K562 (cell line): ENCODE data around the gene MRPL27. TPM values are rescaled to one million over a fixed set of nuclear protein-coding genes. Genes with fewer than 3 reads are reported as not detected.
A peak's percentile ranks its signal among the peaks of the same experiment; 100 is the strongest.

ENCODE experiments used
- ATAC-seq: fragments of 200-7000 bp; cut with Tn5 transposase; 3 replicates; pipeline ENCODE4 v1.9.1; 2020; ENCODE audit warnings: moderate library complexity
- BruUV-seq: library from RNA; stranded (reverse); fragments of 400-500 nt; replicated peaks from 2 replicates; lab custom pipeline; 2021; lab: Mats Ljungman, UMichigan
- CTCF ChIA-PET: fragments of 300-600 bp; formaldehyde crosslinking; extraction: SDS; loops from one replicate; lab custom pipeline; 2021; ENCODE audit warnings: low intra/inter-chr PET ratio; lab: Yijun Ruan, JAX
- POLR2A ChIA-PET: fragments of 300-600, 350-650 bp; sonication (Branson Sonifier 250); formaldehyde crosslinking; extraction: SDS; loops from one replicate; lab custom pipeline; 2021; ENCODE audit warnings: antibody characterized with exemption, inconsistent platforms; lab: Yijun Ruan, JAX
- DNase-seq, 4 experiments: peaks; one replicate each; pipeline versions ENCODE4 v3.0.0 to v3.0.0-alpha.2; 2011 to 2018; ENCODE audit warnings: low spot score in 3 of 4, mixed read lengths in 3 of 4; ENCODE audit errors: extremely low read depth in 1 of 4
- FAIRE-seq: peaks from 2 replicates; lab custom pipeline; 2011; peaks lifted over from hg19 to GRCh38; lab: Jason Lieb, UNC
- H2AFZ ChIP-seq: 2 replicates; pipeline ENCODE4 v1.6.0; 2011; ENCODE audit warnings: low read depth, low read length, control low read depth, inconsistent platforms
- H3K27ac ChIP-seq: fragments of 200-600 bp; 3 replicates; pipeline ENCODE4 v1.8.0; 2011; ENCODE audit warnings: low read depth, mild to moderate bottlenecking, control low read depth, inconsistent platforms, low read length, moderate library complexity, mixed read lengths; ENCODE audit errors: extremely low read depth
- H3K27me3 ChIP-seq, 2 experiments: fragments of 300-600 bp in 1 of 2; 2 replicates in 1 of 2; 3 replicates in 1 of 2; pipeline versions ENCODE4 v1.6.0 to v1.8.0; 2011; ENCODE audit warnings: inconsistent platforms in 2 of 2, low read length in 2 of 2, mild to moderate bottlenecking in 1 of 2, mixed read lengths in 1 of 2, moderate library complexity in 1 of 2; ENCODE audit not compliant: control insufficient read depth in 2 of 2, insufficient read depth in 2 of 2
- H3K36me3 ChIP-seq: fragments of 300-600 bp; 3 replicates; pipeline ENCODE4 v1.8.0; 2011; ENCODE audit warnings: mild to moderate bottlenecking, low read length, inconsistent platforms; ENCODE audit not compliant: control insufficient read depth, insufficient read depth
- H3K4me1 ChIP-seq, 2 experiments: fragments of 200-600 bp in 1 of 2; replicated peaks in 1 of 2; 2 replicates in 1 of 2; 3 replicates in 1 of 2; pipeline versions ENCODE4 v1.5.1 to v1.8.0; 2011; ENCODE audit warnings: inconsistent platforms in 2 of 2, low read length in 2 of 2, mild to moderate bottlenecking in 1 of 2, mixed read lengths in 1 of 2, moderate library complexity in 1 of 2; ENCODE audit not compliant: control insufficient read depth in 2 of 2, insufficient read depth in 2 of 2
- H3K4me2 ChIP-seq: 2 replicates; pipeline ENCODE4 v1.6.1; 2011; ENCODE audit warnings: low read length, control low read depth, inconsistent platforms, mixed read lengths; ENCODE audit not compliant: insufficient read depth
- H3K4me3 ChIP-seq: fragments of 200-600 bp; sonication (generic), shearing (Covaris generic); 2 replicates; pipeline ENCODE4 v1.5.1; 2016; ENCODE audit warnings: control low read depth, inconsistent platforms
- H3K79me2 ChIP-seq: fragments of 200-600 bp; 3 replicates; pipeline ENCODE4 v1.8.0; 2011; ENCODE audit warnings: low read length, inconsistent platforms; ENCODE audit not compliant: control insufficient read depth, insufficient read depth
- H3K9ac ChIP-seq, 2 experiments: 2 replicates each; pipeline versions ENCODE4 v1.6.0 to v1.6.1; 2011; ENCODE audit warnings: low read depth in 2 of 2, low read length in 2 of 2, control low read depth in 1 of 2, inconsistent platforms in 1 of 2, mild to moderate bottlenecking in 1 of 2, mixed read lengths in 1 of 2; ENCODE audit not compliant: insufficient read depth in 1 of 2
- H3K9me1 ChIP-seq: one replicate; pipeline ENCODE4 v1.6.0; 2011; ENCODE audit warnings: inconsistent platforms, mild to moderate bottlenecking, low read length, moderate library complexity; ENCODE audit not compliant: control insufficient read depth, insufficient read depth
- H3K9me3 ChIP-seq: replicated peaks from 2 replicates; pipeline ENCODE4 v1.5.1; 2011; ENCODE audit warnings: low read depth, low read length, inconsistent platforms; ENCODE audit not compliant: control insufficient read depth, insufficient read depth
- H4K20me1 ChIP-seq: replicated peaks from 2 replicates; pipeline ENCODE4 v1.6.1; 2011; ENCODE audit warnings: low read length, inconsistent platforms, mixed read lengths; ENCODE audit not compliant: control insufficient read depth, insufficient read depth
- ARNT ChIP-seq, 2 experiments: fragments of 450-650 bp; IDR thresholded peaks; 2 replicates each; pipeline ENCODE4 v1.6.1; 2016; ENCODE audit warnings: mild to moderate bottlenecking in 1 of 2
- BCOR ChIP-seq: fragments of 450-650 bp; IDR thresholded peaks from 2 replicates; pipeline ENCODE4 v1.6.1; 2016
- CAMTA2 ChIP-seq: fragments of 250-450 bp; sonication (Bioruptor Pico); conservative IDR thresholded peaks from 2 replicates; pipeline ENCODE4 v1.5.1; 2022
- CBX8 ChIP-seq: fragments of 200-600 bp; sonication (generic); IDR thresholded peaks from 2 replicates; pipeline ENCODE4 v1.6.1; 2012; ENCODE audit warnings: borderline replicate concordance, mixed run types, low read depth, mild to moderate bottlenecking, moderate library complexity, mixed read lengths, low read length, control low read depth, inconsistent platforms; ENCODE audit not compliant: poor library complexity, severe bottlenecking; ENCODE audit errors: extremely low read depth
- CCNT2 ChIP-seq: IDR thresholded peaks from 2 replicates; pipeline ENCODE4 v1.6.1; 2011; ENCODE audit warnings: borderline replicate concordance, low read depth, mild to moderate bottlenecking, moderate library complexity, mixed read lengths, low read length; ENCODE audit not compliant: insufficient read length; ENCODE audit errors: extremely low read depth
- CTCFL ChIP-seq: IDR thresholded peaks from 2 replicates; pipeline ENCODE4 v1.6.1; 2011; ENCODE audit warnings: borderline replicate concordance, low read depth, mild to moderate bottlenecking, moderate library complexity, low read length; ENCODE audit not compliant: insufficient read depth, poor library complexity, severe bottlenecking
- DEAF1 ChIP-seq: fragments of 450-650 bp; formaldehyde crosslinking; IDR thresholded peaks from 2 replicates; pipeline ENCODE4 v1.4.0; 2020; ENCODE audit warnings: mild to moderate bottlenecking, moderate library complexity
- ESRRA ChIP-seq: fragments of 450-650 bp; IDR thresholded peaks from 2 replicates; pipeline ENCODE4 v1.6.1; 2014; ENCODE audit warnings: low read depth, mild to moderate bottlenecking, moderate library complexity, borderline replicate concordance
- MTA3 ChIP-seq: fragments of 450-650 bp; formaldehyde crosslinking; IDR thresholded peaks from 2 replicates; pipeline ENCODE4 v1.6.1; 2017; ENCODE audit warnings: mild to moderate bottlenecking, borderline replicate concordance
- POLR2AphosphoS2 ChIP-seq: IDR thresholded peaks from 2 replicates; pipeline ENCODE4 v1.6.1; 2012; ENCODE audit warnings: low read length, improper control_type of control experiment
- POLR3G ChIP-seq: IDR thresholded peaks from 2 replicates; pipeline ENCODE4 v1.6.1; 2011; ENCODE audit not compliant: insufficient read length, insufficient replicate concordance; ENCODE audit errors: extremely low read depth
- RBM39 ChIP-seq: fragments of 200-400 bp; formaldehyde crosslinking; optimal IDR thresholded peaks from 2 replicates; pipeline ENCODE3; 2018; ENCODE audit warnings: low read depth, low read length
- SRSF3 ChIP-seq: fragments of 200-400 bp; formaldehyde crosslinking; IDR thresholded peaks from 2 replicates; pipeline ENCODE4 v1.6.1; 2016; ENCODE audit warnings: mild to moderate bottlenecking, low read length, moderate library complexity; ENCODE audit not compliant: insufficient read depth
- TCFL5 ChIP-seq: fragments of 250-450 bp; sonication (Bioruptor Pico); conservative IDR thresholded peaks from 2 replicates; pipeline ENCODE4 v1.6.1; 2021; ENCODE audit warnings: mild to moderate bottlenecking, moderate library complexity, matching md5 sums
- ZNF217 ChIP-seq: sonication (generic); formaldehyde crosslinking; IDR thresholded peaks from 2 replicates; pipeline ENCODE4 v1.8.0; 2022; ENCODE audit warnings: mild to moderate bottlenecking, missing genetic modification reagents
- ZNF583 ChIP-seq: fragments of 250-450 bp; sonication (Bioruptor Pico); IDR thresholded peaks from 2 replicates; pipeline ENCODE4 v1.4.0; 2020
- WGBS: fragments of 100-300 bp; shearing (Covaris generic); methylation state at CpG from one replicate; pipeline ENCODE4 v1.1.6; 2016; ENCODE audit warnings: low coverage, mixed read lengths; ENCODE audit not compliant: insufficient coverage; ENCODE audit errors: missing lambda C conversion rate; 5-methylcytosine and 5-hydroxymethylcytosine counted together
- in situ Hi-C: fragments of 300-500 bp; cut with MboI; formaldehyde crosslinking; loops from 4 replicates; pipeline ENCODE4 v1.15.0; 2018; ENCODE audit warnings: inconsistent platforms, mixed read lengths
- intact Hi-C: fragments of 100-400 bp; cut with micrococcal nuclease; formaldehyde crosslinking; loops from 2 replicates; pipeline ENCODE4 v1.14.2; 2022
- polyA plus RNA-seq, 8 experiments: library from polyadenylated mRNA; depleted of rRNA in 4 of 8; stranded (reverse) in 5 of 8; unstranded in 3 of 8; fragments of >200 nt; fragmentation: Nextera tagmentation in 2 of 8; fragmentation: Illumina TruSeq in 1 of 8; extraction: Ambion mirVana in 2 of 8; extraction: Trizol in 1 of 8; gene quantifications; 2 replicates each; pipeline versions ENCODE4 v1.2.1 to v1.2.3, GENCODE V29; 2011 to 2014; ENCODE audit warnings: inconsistent platforms in 1 of 8, missing spikeins in 1 of 8
- total RNA-seq, 7 experiments: library from RNA; depleted of rRNA in 6 of 7; stranded (reverse); fragments of >200 nt in 6 of 7; fragmentation: Illumina TruSeq in 2 of 7; extraction: Trizol in 2 of 7; gene quantifications; 2 replicates each; pipeline versions ENCODE4 v1.2.1 to v1.2.3, GENCODE V29; 2011 to 2021; ENCODE audit warnings: low replicate concordance in 1 of 7

MRPL27 gene
- total and polyA plus RNA-seq, 9 of the 15 experiments (the other 6 are each of a cell fraction or from before 2014, with no cell fraction given), result 96.3 to 401 (median 142) TPM

DNA sequence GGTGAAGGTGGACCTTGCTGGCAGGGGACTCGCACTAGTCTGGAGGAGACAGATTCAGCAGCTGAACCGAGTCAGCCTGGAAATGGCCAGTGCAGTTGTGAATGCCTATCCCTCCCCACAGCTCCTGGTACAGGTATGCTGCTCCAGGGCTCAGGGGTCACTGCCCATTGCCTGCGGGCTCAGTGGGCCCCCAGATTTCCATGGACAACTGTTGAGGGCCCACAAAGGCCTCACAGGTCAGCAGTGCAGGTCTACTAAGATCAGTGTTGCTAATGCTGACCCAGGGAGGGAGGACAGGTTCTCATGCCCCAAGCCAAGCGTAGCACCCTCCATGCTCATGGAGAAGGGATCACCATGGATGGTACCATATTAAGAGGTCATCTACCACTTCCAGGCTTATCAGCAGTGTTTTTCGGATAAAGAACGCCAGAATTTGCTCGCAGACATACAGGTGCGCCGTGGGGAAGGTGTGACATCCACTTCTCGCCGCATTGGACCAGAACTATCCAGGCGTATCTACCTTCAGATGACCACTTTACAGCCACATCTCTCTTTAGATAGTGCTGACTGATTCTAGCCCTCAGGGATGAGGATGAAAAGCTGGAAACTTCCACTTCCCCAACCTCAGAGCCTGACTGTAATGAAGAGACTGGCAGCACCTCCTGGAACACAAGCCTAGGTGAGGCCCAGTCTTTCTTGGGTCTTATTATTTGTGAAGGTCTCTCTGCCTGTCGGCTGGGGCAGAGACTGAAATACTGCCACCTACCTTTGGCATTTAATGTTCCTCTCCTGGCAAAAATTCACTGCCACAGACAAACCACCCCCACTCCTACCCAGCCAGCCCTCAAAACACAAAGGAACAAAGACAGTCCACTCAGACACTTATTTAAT, 7.6 kb upstream of the MRPL27 start:
- Histone ChIP-seq H4K20me1 (no peaks in the 10 kb centered on the region), H3K4me3 (no peak overlapping the region), H3K4me1 (peaks cover 0 to 4% of the 10 kb centered on the region in 2 experiments; a peak in 2 of 5 replicates), H3K36me3 (peaks cover 84% of the 10 kb centered on the region), H3K79me2 (no peaks in the 10 kb centered on the region), H3K9ac (peak overlapping the region in 1 of 2 experiments; percentile 73; a peak in 2 of 4 replicates), H3K27ac (no peak overlapping the region), H3K9me3 (no peaks in the 10 kb centered on the region), H2AFZ (no peak overlapping the region), H3K27me3 (no peaks in the 10 kb centered on the region), H3K4me2 (no peak overlapping the region), H3K9me1 (no peaks in the 10 kb centered on the region)
- intact Hi-C loops, result no loop called here
- ATAC-seq, result peak; percentile 39
- in situ Hi-C loops, result no loop called here
- FAIRE-seq, result peak; percentile 58
- no peak for DNase-seq
- POLR2A ChIA-PET, result interaction anchor here (0.7 to 13.4 kb wide), 7 partner anchors 9 to 95 kb away, joined by 3 to 129 read pairs (median 8); partner anchors contain the start of gene LRRC59
- no TSS peak for BruUV-seq
- 89% methylated on average over 13 of the region's 13 CpGs for WGBS
- CTCF ChIA-PET, result no interaction called here
- no peak for TF ChIP-seq MTA3
- no peak for TF ChIP-seq CTCFL
- no peak for TF ChIP-seq CAMTA2
- no peak for TF ChIP-seq ARNT (IDR thresholded peaks at IDR 0.05)
- peak; percentile 79; the same call in 1 of the 2 replicates for TF ChIP-seq POLR2AphosphoS2
- no peak for TF ChIP-seq ZNF583
- TF ChIP-seq ZNF217, result no peak
- no peak for TF ChIP-seq RBM39
- TF ChIP-seq CCNT2, result peak; percentile 12
- TF ChIP-seq BCOR, result no peak
- TF ChIP-seq TCFL5, result no peak
- no peak for TF ChIP-seq SRSF3
- TF ChIP-seq CBX8, result no peak
- no peak for TF ChIP-seq ESRRA
- TF ChIP-seq DEAF1 (CRISPR knock-in tag), result no peak
- TF ChIP-seq POLR3G, result no peak
